Measurements from ENCODE around the gene CHRDL2.
A peak's percentile ranks its signal among the peaks of the same experiment; 100 is the strongest.
"Not testable (repeated sequence)": the region's sequence is repeated elsewhere in the genome, so short reads cannot be mapped to it uniquely, and the experiment has no call there.

The CHRDL2 gene

DNA sequence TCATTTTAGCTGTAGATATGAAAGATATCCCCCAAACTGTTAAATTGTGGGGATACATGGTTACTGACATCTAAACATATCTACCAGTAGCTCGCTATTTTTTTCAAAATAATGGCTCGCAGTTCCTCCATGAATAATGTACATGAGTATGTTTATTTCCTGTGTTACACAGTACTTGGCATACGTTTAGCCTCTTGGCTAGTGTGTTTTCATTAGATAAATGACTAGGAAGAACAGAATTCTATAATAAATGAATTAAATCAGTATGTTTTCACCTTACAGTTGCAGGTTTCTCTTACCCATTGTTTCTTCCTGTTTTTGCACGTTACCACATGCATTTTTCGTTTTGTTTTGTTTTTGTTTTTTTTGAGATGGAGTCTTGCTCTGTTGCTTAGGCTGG, 39.2 kb upstream of the CHRDL2 start:
- Histone ChIP-seq H3K27ac (ENCODE audit: low read depth, low read length, poor library complexity, severe bottlenecking) (peak overlapping the region; percentile 42), H3F3A (ENCODE audit: insufficient read depth, low read length) (0 out of 2 replicates have a peak, but pooled peaks cover 7% of the 10 kb centered on the region), H3K4me1 (ENCODE audit: insufficient read depth, low read length, severe bottlenecking) (peaks cover 39% of the 10 kb centered on the region), H3K9me3 (ENCODE audit: low read length) (no peaks in the 10 kb centered on the region), H3K9me2 (ENCODE audit: low read depth, low read length) (no peaks in the 10 kb centered on the region), H4K20me1 (ENCODE audit: insufficient read depth, low read length) (no peaks in the 10 kb centered on the region), H3K27me3 (ENCODE audit: insufficient read depth, low read length) (no peaks in the 10 kb centered on the region), H3K79me2 (ENCODE audit: insufficient read depth, low read length) (peaks cover 47% of the 10 kb centered on the region), H3K4me2 (ENCODE audit: low read length) (peak overlapping the region; percentile 39; the same call in 1 of the 2 replicates), H2AFZ (ENCODE audit: low read length) (no peak overlapping the region), H3K4me3 (ENCODE audit: low read depth, low read length, poor library complexity, severe bottlenecking) (no peak overlapping the region), H3K9ac (ENCODE audit: low read length) (no peak overlapping the region), H3K36me3 (ENCODE audit: insufficient read depth, low read length) (peaks cover 6% of the 10 kb centered on the region; the same call in 1 of the 2 replicates)
- TF ChIP-seq EZH2 (IDR thresholded peaks at IDR 0.05; ENCODE audit: borderline replicate concordance, low read length), result no peak
- TF ChIP-seq, protein P1, sequence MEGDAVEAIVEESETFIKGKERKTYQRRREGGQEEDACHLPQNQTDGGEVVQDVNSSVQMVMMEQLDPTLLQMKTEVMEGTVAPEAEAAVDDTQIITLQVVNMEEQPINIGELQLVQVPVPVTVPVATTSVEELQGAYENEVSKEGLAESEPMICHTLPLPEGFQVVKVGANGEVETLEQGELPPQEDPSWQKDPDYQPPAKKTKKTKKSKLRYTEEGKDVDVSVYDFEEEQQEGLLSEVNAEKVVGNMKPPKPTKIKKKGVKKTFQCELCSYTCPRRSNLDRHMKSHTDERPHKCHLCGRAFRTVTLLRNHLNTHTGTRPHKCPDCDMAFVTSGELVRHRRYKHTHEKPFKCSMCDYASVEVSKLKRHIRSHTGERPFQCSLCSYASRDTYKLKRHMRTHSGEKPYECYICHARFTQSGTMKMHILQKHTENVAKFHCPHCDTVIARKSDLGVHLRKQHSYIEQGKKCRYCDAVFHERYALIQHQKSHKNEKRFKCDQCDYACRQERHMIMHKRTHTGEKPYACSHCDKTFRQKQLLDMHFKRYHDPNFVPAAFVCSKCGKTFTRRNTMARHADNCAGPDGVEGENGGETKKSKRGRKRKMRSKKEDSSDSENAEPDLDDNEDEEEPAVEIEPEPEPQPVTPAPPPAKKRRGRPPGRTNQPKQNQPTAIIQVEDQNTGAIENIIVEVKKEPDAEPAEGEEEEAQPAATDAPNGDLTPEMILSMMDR (IDR thresholded peaks at IDR 0.05; ENCODE audit: low read length), result no peak

DNA sequence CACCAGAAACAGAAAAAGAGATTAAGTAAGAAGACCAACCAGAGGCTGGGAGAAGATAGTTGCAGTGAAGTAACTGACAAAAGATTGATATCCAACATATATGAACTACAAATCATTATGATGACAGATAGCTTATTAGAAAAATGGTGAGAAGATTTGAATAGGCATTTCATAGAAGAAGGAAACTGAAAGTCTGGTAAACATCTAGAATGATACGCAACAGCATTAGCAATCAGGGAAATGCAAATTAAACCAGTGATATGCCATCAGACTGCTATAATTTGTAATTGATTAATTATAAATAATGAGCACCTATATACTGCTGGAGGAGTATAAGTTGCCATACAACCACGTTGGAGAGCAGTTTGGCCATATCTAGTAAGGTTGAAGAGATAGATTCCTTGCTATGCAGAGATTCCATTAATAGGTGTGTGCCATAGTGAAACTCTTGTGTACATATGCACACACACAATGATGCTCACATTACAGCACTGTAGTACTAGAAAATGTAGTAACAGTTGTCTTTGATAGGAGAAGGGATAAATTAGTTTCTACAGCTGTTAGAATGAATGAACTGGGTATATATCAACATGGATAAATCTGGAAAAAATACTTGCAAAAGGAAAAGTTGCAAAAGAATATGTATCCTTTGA, 38.0 kb upstream of the CHRDL2 start:
- Histone ChIP-seq H3K4me2 (ENCODE audit: low read length) (no peak overlapping the region), H4K20me1 (ENCODE audit: insufficient read depth, low read length) (no peaks in the 10 kb centered on the region), H3K27ac (ENCODE audit: low read depth, low read length, poor library complexity, severe bottlenecking) (peak overlapping the region; percentile 49), H3K9me3 (ENCODE audit: low read length) (0 out of 2 replicates have a peak, but pooled peaks cover 2% of the 10 kb centered on the region), H3F3A (ENCODE audit: insufficient read depth, low read length) (0 out of 2 replicates have a peak, but pooled peaks cover 7% of the 10 kb centered on the region), H3K79me2 (ENCODE audit: insufficient read depth, low read length) (peaks cover 43% of the 10 kb centered on the region), H2AFZ (ENCODE audit: low read length) (no peak overlapping the region), H3K27me3 (ENCODE audit: insufficient read depth, low read length) (no peaks in the 10 kb centered on the region), H3K4me3 (ENCODE audit: low read depth, low read length, poor library complexity, severe bottlenecking) (no peak overlapping the region), H3K9me2 (ENCODE audit: low read depth, low read length) (no peaks in the 10 kb centered on the region), H3K4me1 (ENCODE audit: insufficient read depth, low read length, severe bottlenecking) (peaks cover 39% of the 10 kb centered on the region), H3K9ac (ENCODE audit: low read length) (no peak overlapping the region), H3K36me3 (ENCODE audit: insufficient read depth, low read length) (peaks cover 3% of the 10 kb centered on the region)
- TF ChIP-seq EZH2 (IDR thresholded peaks at IDR 0.05; ENCODE audit: borderline replicate concordance, low read length), result no peak

DNA sequence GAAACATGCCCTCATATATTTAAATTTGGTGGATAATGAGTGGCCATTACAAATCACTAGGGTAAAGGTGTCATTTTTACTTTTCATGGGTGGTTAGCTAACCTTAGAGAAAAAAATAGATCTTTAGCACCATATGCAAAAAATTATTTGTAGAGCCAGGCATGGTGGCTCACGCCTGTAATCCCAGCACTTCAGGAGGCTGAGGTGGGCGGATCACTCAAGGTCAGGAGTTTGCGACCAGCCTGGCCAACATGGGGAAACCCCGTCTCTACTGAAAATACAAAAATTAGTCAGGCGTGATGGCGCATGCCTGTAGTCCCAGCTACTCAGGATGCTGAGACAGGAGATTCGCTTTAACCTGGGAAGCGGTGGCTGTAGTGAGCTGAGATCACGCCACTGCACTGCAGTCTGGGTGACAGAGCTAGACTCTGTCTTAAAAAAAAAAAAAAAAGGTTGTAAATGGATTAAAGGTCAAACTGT, 37.0 kb upstream of the CHRDL2 start:
- H2AFZ ChIP-seq (ENCODE audit: low read length); H3K27me3 ChIP-seq (ENCODE audit: insufficient read depth, low read length); H3K4me3 ChIP-seq (ENCODE audit: low read depth, low read length, poor library complexity, severe bottlenecking); H3K9me2 ChIP-seq (ENCODE audit: low read depth, low read length); H3K9ac ChIP-seq (ENCODE audit: low read length); H3K9me3 ChIP-seq (ENCODE audit: low read length); H3F3A ChIP-seq (ENCODE audit: insufficient read depth, low read length); H4K20me1 ChIP-seq (ENCODE audit: insufficient read depth, low read length): not testable (repeated sequence)
- H3K4me2 ChIP-seq (ENCODE audit: low read length), result peak overlapping the region; percentile 0; the same call in 1 of the 2 replicates
- H3K4me1 ChIP-seq (ENCODE audit: insufficient read depth, low read length, severe bottlenecking), result peaks cover 39% of the 10 kb centered on the region
- H3K27ac ChIP-seq (ENCODE audit: low read depth, low read length, poor library complexity, severe bottlenecking), result peak overlapping the region; percentile 49
- H3K36me3 ChIP-seq (ENCODE audit: insufficient read depth, low read length), result peaks cover 11% of the 10 kb centered on the region
- peaks cover 39% of the 10 kb centered on the region for H3K79me2 ChIP-seq (ENCODE audit: insufficient read depth, low read length)

DNA sequence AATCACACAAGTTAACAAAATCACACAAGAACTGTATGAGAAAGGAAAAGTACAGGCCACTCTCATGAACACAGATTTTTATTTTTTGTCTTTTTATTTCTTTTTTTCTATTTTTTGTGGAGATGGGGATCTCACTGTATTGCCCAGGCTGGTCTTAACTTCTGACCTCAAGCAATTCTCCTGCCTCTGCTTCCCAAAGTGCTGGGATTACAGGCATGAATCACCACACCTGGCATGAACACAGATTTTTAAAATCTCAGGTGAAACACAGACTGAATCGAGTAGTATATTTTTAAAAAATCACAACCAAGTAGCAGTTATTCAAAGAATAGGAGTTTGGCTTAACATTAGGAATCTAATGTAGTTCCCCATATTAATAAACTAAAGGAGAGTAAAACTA, 35.7 kb upstream of the CHRDL2 start:
- H2AFZ ChIP-seq (ENCODE audit: low read length), result no peak overlapping the region
- TF ChIP-seq, protein P1 (IDR thresholded peaks at IDR 0.05; ENCODE audit: low read length), result no peak
- no peak for TF ChIP-seq EZH2 (IDR thresholded peaks at IDR 0.05; ENCODE audit: borderline replicate concordance, low read length)
- H3K9me3 ChIP-seq (ENCODE audit: low read length), result 0 out of 2 replicates have a peak, but pooled peaks cover 2% of the 10 kb centered on the region
- H3K27me3 ChIP-seq (ENCODE audit: insufficient read depth, low read length), result no peaks in the 10 kb centered on the region
- no peak overlapping the region for H3K4me3 ChIP-seq (ENCODE audit: low read depth, low read length, poor library complexity, severe bottlenecking)
- H3K36me3 ChIP-seq (ENCODE audit: insufficient read depth, low read length), result peaks cover 18% of the 10 kb centered on the region
- peaks cover 32% of the 10 kb centered on the region for H3K79me2 ChIP-seq (ENCODE audit: insufficient read depth, low read length)
- H3K4me2 ChIP-seq (ENCODE audit: low read length), result no peak overlapping the region
- no peaks in the 10 kb centered on the region for H4K20me1 ChIP-seq (ENCODE audit: insufficient read depth, low read length)
- H3F3A ChIP-seq (ENCODE audit: insufficient read depth, low read length), result no peaks in the 10 kb centered on the region
- peaks cover 35% of the 10 kb centered on the region for H3K4me1 ChIP-seq (ENCODE audit: insufficient read depth, low read length, severe bottlenecking)
- no peak overlapping the region for H3K27ac ChIP-seq (ENCODE audit: low read depth, low read length, poor library complexity, severe bottlenecking)
- no peaks in the 10 kb centered on the region for H3K9me2 ChIP-seq (ENCODE audit: low read depth, low read length)
- no peak overlapping the region for H3K9ac ChIP-seq (ENCODE audit: low read length)

Data from OCI-LY1 (cell line).